GM12878 (cell line): ENCODE measurements around the gene SEMA4G. TPM values are rescaled to one million over a fixed set of nuclear protein-coding genes. Genes with fewer than 3 reads are reported as not detected.

ENCODE experiments used
- CHD1 ChIP-seq: IDR thresholded peaks from 2 replicates; pipeline ENCODE4 v1.6.1; 2012; ENCODE audit warnings: low read depth, low read length, improper control_type of control experiment
- HDAC2 ChIP-seq: fragments of 200-600 bp; sonication (generic); IDR thresholded peaks from 2 replicates; pipeline ENCODE4 v1.6.1; 2017
- MLLT1 ChIP-seq: fragments of 450-650 bp; IDR thresholded peaks from 2 replicates; pipeline ENCODE4 v1.6.1; 2016; ENCODE audit warnings: mild to moderate bottlenecking
- NKRF ChIP-seq: fragments of 450-650 bp; conservative IDR thresholded peaks from 2 replicates; pipeline ENCODE4 v1.6.1; 2017; ENCODE audit warnings: mild to moderate bottlenecking, moderate library complexity
- USF2 ChIP-seq: IDR thresholded peaks from 2 replicates; pipeline ENCODE4 v1.6.1; 2011; ENCODE audit warnings: low read depth, low read length, improper control_type of control experiment, borderline replicate concordance
- ZNF274 ChIP-seq: IDR thresholded peaks from one replicate; pipeline ENCODE4 v1.8.0; 2011; ENCODE audit not compliant: insufficient read length, insufficient read depth
- ZNF622 ChIP-seq: fragments of 450-650 bp; IDR thresholded peaks from 2 replicates; pipeline ENCODE4 v1.6.1; 2017; ENCODE audit warnings: mild to moderate bottlenecking, inconsistent platforms
- polyA plus RNA-seq, 11 experiments: library from polyadenylated mRNA; depleted of rRNA in 4 of 11; unstranded in 6 of 11; stranded (reverse) in 5 of 11; fragments of >200 nt; fragmentation: Nextera tagmentation in 4 of 11; fragmentation: Illumina TruSeq in 1 of 11; extraction: Ambion mirVana in 4 of 11; extraction: Trizol in 1 of 11; gene quantifications; 1 replicate in 1 of 11; 2 replicates in 10 of 11; pipeline versions ENCODE4 v1.2.1 to v1.2.3, GENCODE V29; 2011 to 2016; ENCODE audit warnings: inconsistent platforms in 2 of 11, missing spikeins in 2 of 11, low read depth in 1 of 11
- total RNA-seq, 4 experiments: library from RNA; depleted of rRNA in 3 of 4; stranded (reverse); fragments of >200 nt in 3 of 4; fragmentation: Illumina TruSeq in 1 of 4; extraction: Trizol in 1 of 4; gene quantifications; 2 replicates each; pipeline versions ENCODE4 v1.2.1 to v1.2.3, GENCODE V29; 2013 to 2021

The SEMA4G gene
- total and polyA plus RNA-seq, 10 of the 15 experiments (the other 5 are each of a cell fraction or from before 2014, with no cell fraction given), result 0.09 to 2.3 (median 0.44) TPM; not detected in 4

- TF ChIP-seq NKRF (no peak), USF2 (no peak), ZNF622 (no peak), MLLT1 (no peak), CHD1 (no peak), ZNF274 (no peak), HDAC2 (no peak)
- TF ChIP-seq, all 136 proteins: peak for 0
Measured at GRCh38 chr10:100968062-100968736, 1.1 kb upstream of the SEMA4G start (continued).
